ENCODE data around the gene PJA1. TPM values are rescaled to one million over a fixed set of nuclear protein-coding genes. Genes with fewer than 3 reads are reported as not detected.

Gene PJA1
- total RNA-seq, 2 donors from 2014 or later: 8.2 to 8.3 TPM

DNA sequence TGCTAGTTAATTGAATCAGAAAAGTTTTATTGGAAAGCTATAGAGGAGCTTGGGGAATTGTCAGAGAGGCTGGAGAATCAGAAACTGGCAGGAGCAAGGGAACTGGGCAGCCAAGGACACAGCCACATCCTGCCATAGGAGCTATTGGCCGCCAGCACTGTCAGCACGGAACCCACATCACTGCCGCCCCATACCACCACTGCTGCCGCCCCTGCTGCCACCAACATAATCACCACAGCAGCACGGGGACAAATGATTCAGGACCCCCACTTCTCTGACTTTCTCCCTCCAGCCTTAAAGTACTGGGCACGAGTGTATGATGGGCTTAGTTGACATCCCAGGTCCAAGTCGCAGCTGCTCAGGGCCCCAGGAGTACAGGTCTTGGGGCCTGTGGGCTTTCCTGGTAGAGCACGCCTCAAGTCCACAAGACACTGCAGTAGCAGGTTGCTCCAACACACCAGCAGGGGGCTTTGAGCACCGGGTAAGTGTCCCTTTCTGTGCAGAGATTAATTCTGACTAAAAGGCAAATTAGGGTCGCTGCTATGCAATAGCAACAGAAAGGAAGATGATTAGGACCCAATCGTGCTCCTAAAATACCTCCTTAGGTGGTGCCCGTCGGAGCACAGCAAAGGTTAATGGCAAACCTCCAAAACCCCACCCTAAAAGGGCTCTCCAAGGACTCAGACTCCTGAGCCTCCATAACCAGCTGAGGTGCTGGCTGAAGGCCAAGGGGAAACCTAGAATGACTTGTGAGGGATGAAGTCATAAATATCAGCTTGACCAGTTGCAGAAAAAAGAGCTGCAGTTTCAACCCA is 6.9 kb downstream of the PJA1 start:
- peak; percentile 68 to 86 (median 79) for DNase-seq
- 43% methylated on average over 9 of the region's 13 CpGs; no CpG with 5 or more reads in 1 of the 2 donors for WGBS, 2 donors
- intact Hi-C loops (cut with DNase I): no loop called here

DNA sequence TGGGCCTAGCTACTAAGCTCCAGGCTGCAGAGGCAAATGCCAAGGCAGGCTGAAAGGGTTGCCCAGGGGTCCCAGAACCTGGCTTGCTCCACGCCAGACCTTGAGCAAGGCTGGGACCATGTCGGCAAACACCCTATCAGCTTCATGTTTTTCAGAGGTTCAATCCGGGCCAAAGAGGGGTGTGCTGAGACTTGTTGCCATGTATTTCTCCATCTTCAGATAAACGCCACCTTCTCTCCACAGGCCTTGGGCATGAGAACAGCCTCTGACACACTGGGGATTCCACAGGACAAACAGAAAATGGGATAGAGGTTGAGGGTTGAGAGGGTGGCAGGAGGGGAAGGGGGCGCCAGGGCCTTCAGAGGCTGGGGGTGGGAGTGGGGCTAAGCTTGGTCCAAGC is 8.6 kb downstream of the PJA1 start:
- Histone ChIP-seq H3K4me3 (no peak overlapping the region), H3K27me3 (no peaks in the 10 kb centered on the region), H3K27ac (no peak overlapping the region), H3K9me3 (no peaks in the 10 kb centered on the region), H3K36me3 (replicated peaks in 1 of 2; ENCODE audit: insufficient read depth in 1 of 2, low read depth in 2 of 2) (no peaks in the 10 kb centered on the region), H3K4me1 (peaks cover 10% of the 10 kb centered on the region)
- TF ChIP-seq POLR2A (IDR thresholded peaks at IDR 0.05): no peak
- TF ChIP-seq, protein P1, sequence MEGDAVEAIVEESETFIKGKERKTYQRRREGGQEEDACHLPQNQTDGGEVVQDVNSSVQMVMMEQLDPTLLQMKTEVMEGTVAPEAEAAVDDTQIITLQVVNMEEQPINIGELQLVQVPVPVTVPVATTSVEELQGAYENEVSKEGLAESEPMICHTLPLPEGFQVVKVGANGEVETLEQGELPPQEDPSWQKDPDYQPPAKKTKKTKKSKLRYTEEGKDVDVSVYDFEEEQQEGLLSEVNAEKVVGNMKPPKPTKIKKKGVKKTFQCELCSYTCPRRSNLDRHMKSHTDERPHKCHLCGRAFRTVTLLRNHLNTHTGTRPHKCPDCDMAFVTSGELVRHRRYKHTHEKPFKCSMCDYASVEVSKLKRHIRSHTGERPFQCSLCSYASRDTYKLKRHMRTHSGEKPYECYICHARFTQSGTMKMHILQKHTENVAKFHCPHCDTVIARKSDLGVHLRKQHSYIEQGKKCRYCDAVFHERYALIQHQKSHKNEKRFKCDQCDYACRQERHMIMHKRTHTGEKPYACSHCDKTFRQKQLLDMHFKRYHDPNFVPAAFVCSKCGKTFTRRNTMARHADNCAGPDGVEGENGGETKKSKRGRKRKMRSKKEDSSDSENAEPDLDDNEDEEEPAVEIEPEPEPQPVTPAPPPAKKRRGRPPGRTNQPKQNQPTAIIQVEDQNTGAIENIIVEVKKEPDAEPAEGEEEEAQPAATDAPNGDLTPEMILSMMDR (IDR thresholded peaks at IDR 0.05): no peak
- no peak for DNase-seq
- WGBS, 2 donors: 100% methylated on average over 1 of the region's 5 CpGs; no CpG with 5 or more reads in 1 of the 2 donors
- intact Hi-C loops (cut with DNase I): no loop called here
- no peak for ATAC-seq

More for the DNA sequence above, 6.9 kb downstream of the PJA1 start:
- no peaks in the 10 kb centered on the region for H3K9me3 ChIP-seq
- no peaks in the 10 kb centered on the region for H3K36me3 ChIP-seq (replicated peaks in 1 of 2; ENCODE audit: insufficient read depth in 1 of 2, low read depth in 2 of 2)
- no peak for TF ChIP-seq POLR2A (IDR thresholded peaks at IDR 0.05)
- TF ChIP-seq, protein P1 (IDR thresholded peaks at IDR 0.05): peak in 6 of 7 experiments; percentile 13 to 44 (median 24)
- ATAC-seq: peak; percentile 77
- H3K27me3 ChIP-seq: no peaks in the 10 kb centered on the region
- H3K4me1 ChIP-seq: peaks cover 10% of the 10 kb centered on the region
- no peak overlapping the region for H3K27ac ChIP-seq
- no peak overlapping the region for H3K4me3 ChIP-seq

DNA sequence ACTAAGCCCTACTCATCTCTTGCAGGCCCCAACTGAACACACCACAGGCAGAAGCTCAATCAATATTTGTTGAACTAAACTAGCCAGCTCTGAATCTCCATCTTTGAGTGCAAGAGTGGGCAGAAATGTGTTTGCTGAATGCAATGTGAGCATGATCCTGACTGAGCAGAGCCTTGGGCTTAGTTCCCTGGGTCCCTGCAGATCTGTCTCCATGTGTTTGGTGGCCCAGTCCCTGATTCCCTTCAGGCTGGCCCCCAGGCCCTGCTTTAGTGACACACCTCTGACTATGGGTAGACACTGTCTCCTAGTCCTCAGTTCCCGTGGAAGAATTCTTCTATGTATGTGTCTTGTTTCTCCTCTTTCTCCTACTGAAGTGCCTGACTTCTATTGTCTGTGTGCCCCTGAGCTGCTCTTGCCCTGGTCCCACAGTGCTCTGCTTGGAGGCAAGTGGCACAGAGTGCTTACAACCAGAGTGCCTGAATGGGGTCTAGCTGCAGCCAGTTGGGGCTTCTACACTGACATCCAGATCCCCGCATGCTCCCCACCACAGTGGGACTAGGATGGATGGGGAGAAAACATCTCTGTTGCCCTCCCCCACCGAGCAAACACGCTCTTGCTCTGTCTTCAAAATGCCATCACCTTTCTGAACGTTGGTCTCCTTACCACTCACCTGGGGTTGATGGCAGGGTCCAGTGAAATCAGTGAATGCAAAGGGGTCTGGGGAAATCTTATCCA is 9.3 kb downstream of the PJA1 start:
- TF ChIP-seq, protein P1 (IDR thresholded peaks at IDR 0.05): no peak
- no peak for TF ChIP-seq POLR2A (IDR thresholded peaks at IDR 0.05)
- Histone ChIP-seq H3K27ac (no peak overlapping the region), H3K4me1 (peaks cover 10% of the 10 kb centered on the region), H3K27me3 (no peaks in the 10 kb centered on the region), H3K9me3 (no peaks in the 10 kb centered on the region), H3K36me3 (replicated peaks in 1 of 2; ENCODE audit: insufficient read depth in 1 of 2, low read depth in 2 of 2) (no peaks in the 10 kb centered on the region), H3K4me3 (no peak overlapping the region)
- ATAC-seq (no peak), DNase-seq (no peak)
- 76% methylated on average over 3 of the region's 5 CpGs; no CpG with 5 or more reads in 1 of the 2 donors for WGBS, 2 donors
- intact Hi-C loops (cut with DNase I): no loop called here

DNA sequence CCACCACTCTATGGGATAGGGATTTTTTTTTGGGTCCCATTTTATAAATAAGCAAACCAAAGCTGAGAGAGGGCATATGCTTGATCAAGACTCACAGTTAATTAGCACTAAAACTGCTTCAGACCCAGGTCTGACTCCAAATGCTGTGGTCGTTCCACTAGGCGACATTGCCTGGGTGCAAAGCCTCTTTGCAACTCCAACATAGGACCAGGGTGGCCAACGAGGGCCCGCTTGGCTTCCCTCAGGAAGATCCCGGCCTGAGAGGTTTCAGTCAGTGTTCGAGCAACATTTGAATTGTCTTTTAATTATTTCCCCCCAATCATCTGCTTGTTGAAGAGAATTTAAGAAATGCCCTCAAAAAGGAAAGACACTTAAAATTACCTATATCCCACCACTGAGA is 11.2 kb downstream of the PJA1 start:
- Histone ChIP-seq H3K36me3 (replicated peaks in 1 of 2; ENCODE audit: insufficient read depth in 1 of 2, low read depth in 2 of 2) (no peaks in the 10 kb centered on the region), H3K27ac (no peak overlapping the region), H3K9me3 (no peaks in the 10 kb centered on the region), H3K4me3 (no peak overlapping the region), H3K27me3 (no peaks in the 10 kb centered on the region), H3K4me1 (peaks cover 8% of the 10 kb centered on the region)
- TF ChIP-seq POLR2A (IDR thresholded peaks at IDR 0.05): no peak
- TF ChIP-seq, protein P1 (IDR thresholded peaks at IDR 0.05): no peak
- no peak for ATAC-seq
- 74 to 91% methylated on average over 3 to 6 of the region's 6 CpGs for WGBS, 2 donors
- intact Hi-C loops (cut with DNase I): no loop called here
- DNase-seq: no peak

Data from body of pancreas (tissue), 4 donors.